WERI-Rb-1 (cell line): ENCODE results near the gene CD2AP.

Experiments
- DNase-seq: peaks from one replicate; pipeline ENCODE4 v3.0.0-alpha.2; 2020
- H3K27ac ChIP-seq: fragments of 250-450 bp; sonication (Bioruptor Pico); 2 replicates; pipeline ENCODE4 v1.5.1; 2020; ENCODE audit warnings: mild to moderate bottlenecking, moderate library complexity
- H3K27me3 ChIP-seq: fragments of 250-450 bp; sonication (Bioruptor Pico); 2 replicates; pipeline ENCODE4 v1.5.1; 2021; ENCODE audit warnings: mild to moderate bottlenecking, low read depth, moderate library complexity; ENCODE audit not compliant: insufficient read depth, severe bottlenecking
- H3K36me3 ChIP-seq: fragments of 250-450 bp; sonication (Bioruptor Pico); 2 replicates; pipeline ENCODE4 v1.5.1; 2020; ENCODE audit warnings: mild to moderate bottlenecking, moderate library complexity
- H3K4me3 ChIP-seq: 2 replicates; pipeline ENCODE4 v1.5.1; 2011; ENCODE audit warnings: low read depth, mild to moderate bottlenecking, control low read depth, low read length
- H3K9me3 ChIP-seq: fragments of 250-450 bp; sonication (Bioruptor Pico); 2 replicates; pipeline ENCODE4 v1.5.1; 2021; ENCODE audit warnings: mild to moderate bottlenecking, moderate library complexity; ENCODE audit not compliant: severe bottlenecking
- CTCF ChIP-seq: IDR thresholded peaks from 2 replicates; pipeline ENCODE4 v1.5.1; 2011; ENCODE audit warnings: low read depth, mild to moderate bottlenecking, control low read depth, inconsistent platforms, low read length

The CD2AP gene

GRCh38 chr6:47587493-47587892, 109.9 kb downstream of the CD2AP start:
- DNase-seq: no peak
- Histone ChIP-seq H3K27ac (no peak overlapping the region), H3K36me3 (peaks cover 50% of the 10 kb centered on the region), H3K9me3 (no peaks in the 10 kb centered on the region), H3K27me3 (no peaks in the 10 kb centered on the region), H3K4me3 (no peak overlapping the region)
- no peak for TF ChIP-seq CTCF

- Histone ChIP-seq H3K4me3 (no peak overlapping the region), H3K36me3 (peaks cover 55% of the 10 kb centered on the region), H3K27ac (no peak overlapping the region), H3K27me3 (no peaks in the 10 kb centered on the region), H3K9me3 (no peaks in the 10 kb centered on the region)
- no peak for TF ChIP-seq CTCF
- no peak for DNase-seq
Measured at GRCh38 chr6:47592131-47592840, 114.7 kb downstream of the CD2AP start.

- H3K9me3 ChIP-seq: no peaks in the 10 kb centered on the region
- peaks cover 53% of the 10 kb centered on the region for H3K36me3 ChIP-seq
- no peak for TF ChIP-seq CTCF
- DNase-seq: no peak
- no peak overlapping the region for H3K4me3 ChIP-seq
- no peaks in the 10 kb centered on the region for H3K27me3 ChIP-seq
- no peak overlapping the region for H3K27ac ChIP-seq
Measured at GRCh38 chr6:47593979-47594378, 116.4 kb downstream of the CD2AP start.

- no peaks in the 10 kb centered on the region for H3K27me3 ChIP-seq
- H3K27ac ChIP-seq: no peak overlapping the region
- TF ChIP-seq CTCF: no peak
- no peaks in the 10 kb centered on the region for H3K9me3 ChIP-seq
- H3K4me3 ChIP-seq: no peak overlapping the region
- H3K36me3 ChIP-seq: peaks cover 49% of the 10 kb centered on the region
- DNase-seq: no peak
Measured at GRCh38 chr6:47595785-47596184, 118.2 kb downstream of the CD2AP start.

- no peak for TF ChIP-seq CTCF
- DNase-seq: no peak
- H3K9me3 ChIP-seq: no peaks in the 10 kb centered on the region
- H3K4me3 ChIP-seq: no peak overlapping the region
- H3K36me3 ChIP-seq: peaks cover 37% of the 10 kb centered on the region
- H3K27me3 ChIP-seq: no peaks in the 10 kb centered on the region
- no peak overlapping the region for H3K27ac ChIP-seq
Measured at GRCh38 chr6:47598367-47598766, 120.8 kb downstream of the CD2AP start.

GRCh38 chr6:47599512-47599911, 121.9 kb downstream of the CD2AP start:
- DNase-seq: no peak
- Histone ChIP-seq H3K36me3 (peaks cover 37% of the 10 kb centered on the region), H3K9me3 (no peaks in the 10 kb centered on the region), H3K27me3 (no peaks in the 10 kb centered on the region), H3K4me3 (no peak overlapping the region), H3K27ac (no peak overlapping the region)
- TF ChIP-seq CTCF: no peak
